ENCODE measurements around the gene ZNF526.

Gene ZNF526

GRCh38 chr19:42197375-42197817, 22.7 kb upstream of the ZNF526 start:
- TF ChIP-seq TAF1 (IDR thresholded peaks at IDR 0.05; ENCODE audit: borderline replicate concordance, insufficient read depth, low read length) (no peak), REST (IDR thresholded peaks at IDR 0.05; ENCODE audit: insufficient read depth in 1 of 2, low read depth in 2 of 2, low read length in 2 of 2) (no peak), POLR2AphosphoS5 (IDR thresholded peaks at IDR 0.05; ENCODE audit: low read depth, low read length) (no peak)

- TF ChIP-seq POLR2AphosphoS5 (IDR thresholded peaks at IDR 0.05; ENCODE audit: low read depth, low read length) (no peak), REST (IDR thresholded peaks at IDR 0.05; ENCODE audit: insufficient read depth in 1 of 2, low read depth in 2 of 2, low read length in 2 of 2) (no peak), TAF1 (IDR thresholded peaks at IDR 0.05; ENCODE audit: borderline replicate concordance, insufficient read depth, low read length) (no peak), FOXP2 (optimal IDR thresholded peaks at IDR 0.05; ENCODE audit: borderline replicate concordance, extremely low read depth, extremely low read length, insufficient read depth) (no peak), SIN3A (IDR thresholded peaks at IDR 0.05; ENCODE audit: borderline replicate concordance, insufficient read depth, low read length) (no peak)
Measured at GRCh38 chr19:42198676-42199439, 21.3 kb upstream of the ZNF526 start.

- no peak for TF ChIP-seq POLR2AphosphoS5 (IDR thresholded peaks at IDR 0.05; ENCODE audit: low read depth, low read length)
- no peak for TF ChIP-seq TAF1 (IDR thresholded peaks at IDR 0.05; ENCODE audit: borderline replicate concordance, insufficient read depth, low read length)
- TF ChIP-seq SIN3A (IDR thresholded peaks at IDR 0.05; ENCODE audit: borderline replicate concordance, insufficient read depth, low read length) = no peak
Measured at GRCh38 chr19:42199440-42200115, 20.5 kb upstream of the ZNF526 start.

- TF ChIP-seq REST (IDR thresholded peaks at IDR 0.05; ENCODE audit: insufficient read depth in 1 of 2, low read depth in 2 of 2, low read length in 2 of 2) = no peak
- no peak for TF ChIP-seq SIN3A (IDR thresholded peaks at IDR 0.05; ENCODE audit: borderline replicate concordance, insufficient read depth, low read length)
- TF ChIP-seq POLR2AphosphoS5 (IDR thresholded peaks at IDR 0.05; ENCODE audit: low read depth, low read length) = no peak
- no peak for TF ChIP-seq TAF1 (IDR thresholded peaks at IDR 0.05; ENCODE audit: borderline replicate concordance, insufficient read depth, low read length)
- TF ChIP-seq FOXP2 (optimal IDR thresholded peaks at IDR 0.05; ENCODE audit: borderline replicate concordance, extremely low read depth, extremely low read length, insufficient read depth) = no peak
Measured at GRCh38 chr19:42200116-42200715, 19.9 kb upstream of the ZNF526 start.

- TF ChIP-seq REST (IDR thresholded peaks at IDR 0.05; ENCODE audit: insufficient read depth in 1 of 2, low read depth in 2 of 2, low read length in 2 of 2) (no peak), FOXP2 (optimal IDR thresholded peaks at IDR 0.05; ENCODE audit: borderline replicate concordance, extremely low read depth, extremely low read length, insufficient read depth) (no peak), POLR2AphosphoS5 (IDR thresholded peaks at IDR 0.05; ENCODE audit: low read depth, low read length) (no peak), TAF1 (IDR thresholded peaks at IDR 0.05; ENCODE audit: borderline replicate concordance, insufficient read depth, low read length) (no peak), SIN3A (IDR thresholded peaks at IDR 0.05; ENCODE audit: borderline replicate concordance, insufficient read depth, low read length) (no peak)
Measured at GRCh38 chr19:42201489-42202289, 18.4 kb upstream of the ZNF526 start.

All from PFSK-1 (cell line).